Activated CD8-positive, alpha-beta memory T cell treated with anti-CD3 and anti-CD28 coated beads for 36 hours (primary cell): ENCODE data around the gene MFSD11. TPM values are rescaled to one million over a fixed set of nuclear protein-coding genes. Genes with fewer than 3 reads are reported as not detected.
"Not testable (repeated sequence)": the region's sequence is repeated elsewhere in the genome, so short reads cannot be mapped to it uniquely, and the experiment has no call there.

ENCODE experiments used
- CTCF ChIA-PET: fragments of 350-600 bp; sonication (Branson Sonifier 250); formaldehyde crosslinking; loops from one replicate; lab custom pipeline; 2021; ENCODE audit warnings: antibody characterized with exemption; lab: Charles Lee
- POLR2A ChIA-PET: fragments of 350-600 bp; sonication (Branson Sonifier 250); formaldehyde crosslinking; loops from one replicate; lab custom pipeline; 2021; ENCODE audit warnings: antibody characterized with exemption; lab: Charles Lee
- total RNA-seq, 2 experiments: library from RNA; stranded (reverse); gene quantifications; one replicate each; pipeline ENCODE4 v1.2.3, GENCODE V29; 2021

The MFSD11 gene
- total RNA-seq, 2 experiments from 2014 or later = 17.3 to 19.8 TPM

DNA sequence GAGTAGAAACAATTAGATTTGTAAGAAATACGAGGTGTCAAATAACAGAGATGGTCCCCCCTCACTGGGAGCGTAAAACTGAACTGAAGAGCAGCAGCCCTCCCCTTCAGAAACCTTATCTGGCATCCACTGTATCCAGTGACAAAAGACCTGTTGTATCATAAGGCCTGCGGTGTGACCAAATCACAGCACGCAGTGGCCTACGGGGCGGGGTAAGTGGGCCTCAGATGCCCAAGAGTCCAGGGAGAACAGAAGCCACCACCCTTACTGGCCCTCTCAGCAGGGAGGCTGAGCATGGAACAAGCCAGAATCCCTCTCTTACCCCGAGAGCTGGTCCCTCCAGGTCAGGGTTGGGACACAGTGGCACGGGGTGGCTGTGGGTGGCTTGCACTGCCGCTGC lies 17.0 kb upstream of the MFSD11 start:
- ChIA-PET POLR2A (no interaction called here), CTCF (interaction anchor here (0.6 kb wide), 1 partner anchor 58 kb away, joined by 3 read pairs; no protein-coding TSS in a partner anchor)

DNA sequence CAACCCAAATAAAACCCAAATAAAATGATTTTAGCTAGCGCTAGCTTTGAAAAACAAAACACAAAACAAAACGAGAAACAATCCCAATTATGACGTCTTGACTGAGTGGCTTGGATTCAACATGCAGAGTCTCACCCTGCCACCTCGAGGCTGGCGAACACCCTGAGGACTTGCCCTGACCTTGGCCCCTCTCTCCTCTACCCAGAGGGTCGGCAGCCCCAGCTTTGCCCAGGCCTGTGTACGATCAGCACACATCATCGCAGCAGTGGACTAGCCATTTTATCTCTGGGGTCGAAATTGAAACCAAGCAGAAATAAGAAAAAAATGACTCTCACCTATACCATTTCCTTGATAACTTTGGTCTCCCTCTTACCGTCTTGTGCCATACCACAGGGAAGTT lies 16.5 kb upstream of the MFSD11 start:
- ChIA-PET POLR2A (no interaction called here), CTCF (interaction anchor here (0.6 kb wide), 1 partner anchor 58 kb away, joined by 3 read pairs; no protein-coding TSS in a partner anchor)

DNA sequence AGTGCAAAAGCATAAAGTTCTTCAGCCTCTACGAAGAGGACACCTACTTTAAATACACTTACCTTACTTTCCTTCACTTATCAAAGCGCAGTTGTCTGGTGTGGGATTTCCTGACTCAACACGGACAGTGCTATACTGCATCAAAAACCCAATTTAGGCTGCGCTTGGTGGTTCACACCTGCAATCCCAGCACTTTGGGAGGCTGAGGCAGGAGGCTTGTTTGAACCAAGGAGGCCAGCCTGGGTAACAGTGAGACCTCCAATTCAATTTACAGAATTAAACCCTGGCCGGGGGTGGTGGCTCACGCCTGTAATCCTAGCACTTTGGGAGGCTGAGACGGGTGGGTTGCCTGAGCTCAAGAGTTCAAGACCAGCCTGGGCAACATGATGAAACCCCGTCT lies 15.6 kb upstream of the MFSD11 start:
- POLR2A ChIA-PET = interaction anchor here (0.7 to 1.4 kb wide), 2 partner anchors 11 to 201 kb away, joined by 3 to 11 read pairs; no protein-coding TSS in a partner anchor
- CTCF ChIA-PET = interaction anchor here (1.3 kb wide), 1 partner anchor 24 kb away, joined by 3 read pairs; no protein-coding TSS in a partner anchor

GRCh38 chr17:76722977-76723376 lies 14.9 kb upstream of the MFSD11 start:
- ChIA-PET CTCF (interaction anchor here (0.5 to 1.3 kb wide), 3 partner anchors 25 to 76 kb away, joined by 3 to 4 read pairs (median 3); no protein-coding TSS in a partner anchor), POLR2A (interaction anchor here (0.6 to 1.4 kb wide), 2 partner anchors 10 to 13 kb away, joined by 3 read pairs; no protein-coding TSS in a partner anchor)

DNA sequence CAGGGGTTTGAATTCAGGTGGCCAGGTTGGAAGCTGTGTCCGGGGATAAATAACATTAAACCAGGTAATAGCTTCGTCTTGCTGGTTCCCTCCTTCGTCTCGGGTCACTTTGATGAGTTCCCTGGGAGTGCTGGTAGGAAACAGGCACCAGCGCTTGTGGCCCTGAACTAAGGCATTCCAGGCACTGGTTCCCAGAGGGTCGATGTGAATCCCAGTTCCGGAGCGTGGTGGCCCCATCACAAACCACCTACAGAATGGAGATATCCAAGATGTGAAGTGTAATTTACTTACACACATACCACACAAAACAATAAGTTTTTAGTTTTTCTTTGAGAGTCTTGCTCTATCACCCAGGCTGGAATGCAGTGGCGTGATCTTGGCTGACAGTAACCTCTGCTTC lies 14.1 kb upstream of the MFSD11 start:
- CTCF ChIA-PET = interaction anchor here (0.8 kb wide), 1 partner anchor 10 kb away, joined by 3 read pairs; no protein-coding TSS in a partner anchor
- POLR2A ChIA-PET = interaction anchor here (0.5 to 6.6 kb wide), 3 partner anchors 10 to 445 kb away, joined by 3 to 87 read pairs (median 7); partner anchors contain the start of genes MFSD11 and SRSF2

- ChIA-PET CTCF (interaction anchor here (0.7 to 2.9 kb wide), 5 partner anchors 9 to 59 kb away, joined by 3 to 18 read pairs (median 3); partner anchors contain the start of genes MFSD11 and SRSF2), POLR2A (interaction anchor here (0.9 to 6.6 kb wide), 4 partner anchors 8 to 166 kb away, joined by 3 to 87 read pairs (median 6); partner anchors contain the start of genes MFSD11 and SRSF2)
Measured at GRCh38 chr17:76725580-76726230, 12.2 kb upstream of the MFSD11 start.

DNA sequence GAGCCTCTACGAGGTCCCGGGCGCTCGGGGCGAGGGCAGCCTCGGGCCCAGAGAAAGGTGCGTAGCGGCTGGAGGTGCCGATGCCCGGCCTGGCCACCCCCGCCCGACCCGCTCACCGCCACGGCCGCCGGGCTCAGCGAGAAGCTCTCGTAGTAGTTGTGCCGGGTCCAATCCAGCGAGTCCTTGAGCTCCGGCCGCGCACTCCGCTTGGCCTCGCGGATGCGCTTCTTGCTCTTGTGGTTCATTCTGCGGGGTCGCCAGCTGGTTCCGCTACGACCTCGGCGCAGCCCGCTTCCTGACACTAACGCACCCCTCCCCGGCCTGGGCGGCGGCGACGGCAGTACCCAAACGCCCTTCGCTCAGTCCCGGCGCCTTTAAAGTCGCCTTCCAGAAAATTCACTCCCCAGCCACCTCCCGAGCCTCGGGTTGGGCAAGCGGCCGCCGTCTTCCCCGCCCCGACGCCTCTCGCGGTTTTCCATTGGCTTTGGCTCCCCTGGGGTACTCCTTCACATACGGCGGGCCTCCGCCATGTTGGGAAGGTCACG lies 11.6 kb upstream of the MFSD11 start, which contains the start of gene JMJD6:
TSS of gene JMJD6 (minus strand) at position 376 of the 545 bp plus-strand sequence. CDS start at position 245, 131 bp downstream.
- ChIA-PET POLR2A (interaction anchor here (0.9 to 6.6 kb wide), 5 partner anchors 8 to 168 kb away, joined by 3 to 87 read pairs (median 6); partner anchors contain the start of genes MFSD11 and SRSF2), CTCF (interaction anchor here (0.7 to 2.9 kb wide), 4 partner anchors 10 to 60 kb away, joined by 3 to 18 read pairs (median 10); partner anchors contain the start of genes MFSD11 and SRSF2)

DNA sequence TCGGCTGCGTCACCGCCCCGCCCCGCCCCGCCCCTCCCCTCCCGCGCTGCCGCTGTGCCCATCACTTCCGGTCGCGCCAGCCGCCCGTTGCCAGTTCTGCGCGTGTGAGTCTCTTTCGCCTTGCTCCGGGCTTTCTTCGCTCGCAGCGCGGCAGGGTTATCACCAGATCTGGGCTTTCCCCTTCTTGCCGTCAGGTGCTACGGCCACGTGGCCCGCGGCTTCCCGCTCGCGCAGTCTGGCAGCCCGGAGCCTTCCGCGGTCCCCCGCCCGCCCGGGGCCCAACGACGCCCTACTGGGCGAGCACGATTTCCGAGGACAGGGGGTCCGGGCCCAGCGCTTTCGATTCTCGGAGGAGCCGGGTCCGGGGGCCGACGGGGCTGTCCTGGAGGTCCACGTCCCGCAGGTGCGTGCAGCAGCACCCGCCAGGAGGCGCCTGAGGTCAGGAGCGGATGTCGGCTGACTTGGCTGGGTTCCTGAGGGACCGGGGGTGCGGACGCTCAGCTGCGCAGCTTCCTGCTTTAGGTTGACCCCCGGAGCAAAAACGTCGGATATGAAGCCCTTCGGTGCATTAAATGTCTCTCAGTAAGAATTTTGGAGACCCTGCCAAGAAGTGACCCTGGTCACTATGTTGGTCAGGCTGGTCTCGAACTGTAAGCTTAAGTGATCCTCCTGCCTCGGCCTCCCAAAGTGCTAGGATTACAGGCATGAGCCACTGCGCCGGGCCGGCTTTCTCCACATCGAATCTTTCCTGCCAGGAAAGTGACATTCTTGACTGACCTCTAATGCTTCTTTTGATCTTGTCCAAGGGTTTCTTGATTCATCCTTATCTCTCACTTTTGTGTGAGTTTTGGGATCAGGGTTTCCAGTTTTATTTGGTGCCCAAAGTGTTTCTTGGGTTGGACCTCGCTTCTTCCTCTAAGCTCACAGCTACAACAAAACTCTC lies 10.9 kb upstream of the MFSD11 start, which contains the start of gene METTL23:
TSS of gene METTL23 (plus strand) at position 64 of the 943 bp plus-strand sequence. CDS start 2,872 bp downstream, outside the sequence.
- ChIA-PET POLR2A (interaction anchor here (0.9 to 6.6 kb wide), 4 partner anchors 9 to 169 kb away, joined by 3 to 87 read pairs (median 8); partner anchors contain the start of genes MFSD11 and SRSF2), CTCF (interaction anchor here (2.4 to 2.9 kb wide), 2 partner anchors 10 to 11 kb away, joined by 17 to 18 read pairs; partner anchors contain the start of genes MFSD11 and SRSF2)

- CTCF ChIA-PET = interaction anchor here (0.7 to 2.9 kb wide), 3 partner anchors 10 to 14 kb away, joined by 3 to 18 read pairs (median 17); partner anchors contain the start of genes MFSD11 and SRSF2
- POLR2A ChIA-PET = interaction anchor here (0.7 to 6.6 kb wide), 5 partner anchors 9 to 170 kb away, joined by 3 to 87 read pairs (median 6); partner anchors contain the start of genes MFSD11 and SRSF2
Measured at GRCh38 chr17:76727745-76728456, 10.0 kb upstream of the MFSD11 start.

DNA sequence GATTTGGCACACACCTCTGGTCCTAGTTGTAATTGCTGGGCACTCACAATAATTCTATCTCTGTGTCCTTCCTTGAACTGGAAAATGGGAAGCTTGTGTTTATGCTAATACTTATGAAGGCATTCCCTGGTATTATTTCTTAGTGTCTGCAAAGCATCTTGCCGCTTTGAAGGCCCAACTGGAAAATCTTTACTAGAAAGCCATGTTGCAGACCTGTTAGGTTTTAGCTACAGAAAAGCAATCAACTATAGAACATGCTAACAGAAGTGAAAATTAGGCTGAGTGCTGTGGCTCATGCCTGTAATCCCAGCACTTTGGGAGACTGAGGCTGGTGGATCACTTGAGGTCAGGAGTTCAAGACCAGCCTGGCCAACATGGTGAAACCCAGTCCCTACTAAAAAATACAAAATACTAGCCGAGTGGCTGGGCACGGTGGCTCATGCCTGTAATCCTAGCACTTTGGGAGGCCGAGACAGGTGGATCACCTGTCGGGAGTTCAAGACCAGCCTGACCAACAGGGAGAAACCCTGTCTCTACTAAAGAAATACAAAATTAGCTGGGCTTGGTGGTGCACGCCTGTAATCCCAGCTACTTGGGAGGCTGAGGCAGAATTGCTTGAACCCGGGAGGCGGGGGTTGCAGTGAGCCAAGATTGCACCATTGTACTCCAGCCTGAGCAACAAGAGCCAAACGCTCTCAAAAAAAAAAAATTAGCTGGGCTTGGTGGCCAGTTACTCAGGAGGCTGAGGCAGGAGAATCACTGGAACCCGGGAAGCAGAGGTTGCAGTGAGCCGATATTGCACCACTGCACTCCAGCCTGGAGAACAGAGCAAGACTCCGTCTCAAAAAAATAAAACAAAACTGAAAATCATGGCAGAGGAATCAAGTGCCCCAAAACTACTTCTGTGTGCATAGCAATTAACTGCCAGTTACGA lies 5.9 kb upstream of the MFSD11 start:
- CTCF ChIA-PET = not testable (repeated sequence)
- POLR2A ChIA-PET = interaction anchor here (0.6 to 1.3 kb wide), 4 partner anchors 14 to 696 kb away, joined by 3 to 5 read pairs (median 3); no protein-coding TSS in a partner anchor

GRCh38 chr17:76732734-76733617 lies 4.9 kb upstream of the MFSD11 start:
- POLR2A ChIA-PET = interaction anchor here (0.6 to 1.3 kb wide), 7 partner anchors 10 to 697 kb away, joined by 3 to 13 read pairs (median 3); no protein-coding TSS in a partner anchor
- CTCF ChIA-PET = no interaction called here

GRCh38 chr17:76733618-76733957 lies 4.3 kb upstream of the MFSD11 start:
- POLR2A ChIA-PET = interaction anchor here (0.6 to 0.8 kb wide), 3 partner anchors 10 to 465 kb away, joined by 3 to 13 read pairs (median 4); no protein-coding TSS in a partner anchor
- CTCF ChIA-PET = interaction anchor here (1.4 kb wide), 1 partner anchor 18 kb away, joined by 3 read pairs; no protein-coding TSS in a partner anchor

GRCh38 chr17:76734080-76734840 lies 3.7 kb upstream of the MFSD11 start:
- ChIA-PET CTCF (interaction anchor here (1.4 kb wide), 1 partner anchor 19 kb away, joined by 3 read pairs; no protein-coding TSS in a partner anchor), POLR2A (interaction anchor here (5.5 kb wide), 1 partner anchor 7 kb away, joined by 87 read pairs; the partner anchor contains the start of genes JMJD6 and METTL23)

DNA sequence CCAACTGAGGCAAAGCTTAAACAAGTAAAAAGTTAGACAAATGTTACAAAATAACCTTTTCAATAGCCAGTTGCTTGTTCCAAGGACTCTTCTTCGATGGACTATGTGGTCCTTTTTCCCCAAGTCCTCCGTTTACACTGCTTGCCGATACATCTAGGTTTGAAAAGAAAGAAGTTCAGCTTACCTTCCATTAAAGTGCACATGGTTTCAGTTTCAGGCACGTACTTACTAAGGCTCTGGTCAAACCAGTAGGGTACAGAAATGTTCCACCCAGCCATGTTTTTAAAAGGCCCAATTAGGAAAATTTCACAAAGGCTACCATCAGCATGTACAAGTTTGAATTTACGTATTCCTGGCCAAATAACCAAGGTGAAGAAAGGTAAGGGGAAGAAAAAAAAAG lies 2.9 kb upstream of the MFSD11 start:
- ChIA-PET POLR2A (interaction anchor here (5.5 kb wide), 1 partner anchor 8 kb away, joined by 87 read pairs; the partner anchor contains the start of genes JMJD6 and METTL23), CTCF (interaction anchor here (1.2 to 1.4 kb wide), 3 partner anchors 18 to 21 kb away, joined by 3 to 5 read pairs (median 3); no protein-coding TSS in a partner anchor)
